ENCODE results near the gene OBSCN.

OBSCN gene

GRCh38 chr1:228401782-228402640 is 194.2 kb downstream of the OBSCN start:
- TF ChIP-seq CTCF (conservative IDR thresholded peaks at IDR 0.05; ENCODE audit: low read depth), result no peak
- no peak for DNase-seq (ENCODE audit: low spot score)
- POLR2A ChIA-PET (ENCODE audit: low non-redundant PET), result no interaction called here
- CTCF ChIA-PET, result interaction anchor here (0.6 to 0.7 kb wide), 2 partner anchors 26 to 221 kb away, joined by 3 to 4 read pairs; no protein-coding TSS in a partner anchor
- peak overlapping the region; percentile 38 for H3K27ac ChIP-seq

- CTCF ChIA-PET, result interaction anchor here (0.6 to 0.7 kb wide), 2 partner anchors 27 to 221 kb away, joined by 3 to 4 read pairs; no protein-coding TSS in a partner anchor
- peak overlapping the region; percentile 38 for H3K27ac ChIP-seq
- POLR2A ChIA-PET (ENCODE audit: low non-redundant PET), result no interaction called here
- no peak for TF ChIP-seq CTCF (conservative IDR thresholded peaks at IDR 0.05; ENCODE audit: low read depth)
- DNase-seq (ENCODE audit: low spot score), result no peak
Measured at GRCh38 chr1:228402641-228403025, 194.8 kb downstream of the OBSCN start.

GRCh38 chr1:228403231-228403631 is 195.4 kb downstream of the OBSCN start:
- ChIA-PET CTCF (no interaction called here), POLR2A (ENCODE audit: low non-redundant PET) (no interaction called here)
- DNase-seq (ENCODE audit: low spot score), result no peak
- TF ChIP-seq CTCF (conservative IDR thresholded peaks at IDR 0.05; ENCODE audit: low read depth), result no peak
- peak overlapping the region; percentile 38 for H3K27ac ChIP-seq

GRCh38 chr1:228404107-228404720 is 196.4 kb downstream of the OBSCN start:
- TF ChIP-seq CTCF (conservative IDR thresholded peaks at IDR 0.05; ENCODE audit: low read depth), result no peak
- no peak for DNase-seq (ENCODE audit: low spot score)
- ChIA-PET CTCF (interaction anchor here (0.6 to 1.1 kb wide), 2 partner anchors 11 to 1780 kb away, joined by 3 read pairs; no protein-coding TSS in a partner anchor), POLR2A (ENCODE audit: low non-redundant PET) (no interaction called here)
- peak overlapping the region; percentile 38; the same call in 1 of the 2 replicates for H3K27ac ChIP-seq

GRCh38 chr1:228405200-228405978 is 197.5 kb downstream of the OBSCN start:
- DNase-seq (ENCODE audit: low spot score), result no peak
- peak overlapping the region; percentile 86 for H3K27ac ChIP-seq
- ChIA-PET CTCF (no interaction called here), POLR2A (ENCODE audit: low non-redundant PET) (no interaction called here)
- no peak for TF ChIP-seq CTCF (conservative IDR thresholded peaks at IDR 0.05; ENCODE audit: low read depth)

- TF ChIP-seq CTCF (conservative IDR thresholded peaks at IDR 0.05; ENCODE audit: low read depth), result no peak
- ChIA-PET POLR2A (ENCODE audit: low non-redundant PET) (no interaction called here), CTCF (no interaction called here)
- H3K27ac ChIP-seq, result peak overlapping the region; percentile 86
- DNase-seq (ENCODE audit: low spot score), result no peak
Measured at GRCh38 chr1:228405979-228406228, 198.1 kb downstream of the OBSCN start.
